WI38 (cell line): Measurements from ENCODE around the gene PITX2.
A peak's percentile ranks its signal among the peaks of the same experiment; 100 is the strongest.

Source experiments
- H3K4me3 ChIP-seq: 2 replicates; pipeline ENCODE4 v1.5.1; 2011; ENCODE audit warnings: low read depth, mild to moderate bottlenecking, control low read depth, low read length
- TF ChIP-seq, protein P1 (sequence below): IDR thresholded peaks from 2 replicates; pipeline ENCODE4 v1.5.1; 2012; ENCODE audit warnings: low read depth, mild to moderate bottlenecking, control low read depth, low read length

Gene PITX2

DNA sequence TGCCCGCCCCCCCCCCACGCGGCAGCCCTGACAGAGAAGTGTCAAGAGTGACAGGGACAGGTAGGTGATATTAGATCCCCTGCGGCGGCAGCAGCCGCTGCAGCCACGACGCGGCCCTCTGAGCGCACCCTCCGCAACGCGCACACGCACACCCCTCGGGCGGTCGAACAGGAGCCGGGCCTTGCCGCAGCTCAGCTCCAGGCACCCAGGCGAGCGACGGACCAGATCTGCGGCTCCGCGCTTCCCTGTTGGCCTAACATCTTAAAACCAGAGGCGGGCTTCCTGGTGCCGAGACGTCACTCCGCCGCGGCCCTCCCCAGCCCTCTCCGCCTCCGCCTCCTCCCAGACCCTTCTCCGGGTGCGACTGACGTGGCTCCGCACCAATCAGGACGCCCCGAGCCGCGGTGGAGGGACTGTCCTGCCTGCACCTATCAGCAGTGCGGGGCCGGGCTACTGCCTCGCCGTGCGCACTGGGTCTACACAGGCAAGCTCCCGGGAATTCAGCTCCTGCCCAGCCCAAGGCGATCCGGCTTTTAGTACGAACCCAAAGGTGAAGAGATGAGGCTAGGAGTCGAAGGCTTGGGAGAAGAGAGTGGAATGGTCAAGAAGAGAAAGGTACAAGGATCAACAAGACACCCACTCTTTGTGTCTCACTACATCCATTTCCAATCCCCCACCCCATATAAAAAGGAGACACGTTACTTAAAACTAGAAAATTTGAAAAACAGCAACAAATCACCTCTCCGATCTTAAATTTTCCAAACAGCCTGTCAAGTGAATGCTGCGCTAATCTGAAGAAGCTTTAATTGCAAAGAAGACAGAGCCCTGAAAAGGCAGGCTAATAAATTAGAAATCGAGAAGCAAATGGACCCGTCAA is at the start of gene PITX2:
Gene PITX2, minus strand, starts transcription at position 237 of the 877 bp plus-strand sequence. CDS start 617 bp downstream, outside the sequence.
- TF ChIP-seq, protein P1, sequence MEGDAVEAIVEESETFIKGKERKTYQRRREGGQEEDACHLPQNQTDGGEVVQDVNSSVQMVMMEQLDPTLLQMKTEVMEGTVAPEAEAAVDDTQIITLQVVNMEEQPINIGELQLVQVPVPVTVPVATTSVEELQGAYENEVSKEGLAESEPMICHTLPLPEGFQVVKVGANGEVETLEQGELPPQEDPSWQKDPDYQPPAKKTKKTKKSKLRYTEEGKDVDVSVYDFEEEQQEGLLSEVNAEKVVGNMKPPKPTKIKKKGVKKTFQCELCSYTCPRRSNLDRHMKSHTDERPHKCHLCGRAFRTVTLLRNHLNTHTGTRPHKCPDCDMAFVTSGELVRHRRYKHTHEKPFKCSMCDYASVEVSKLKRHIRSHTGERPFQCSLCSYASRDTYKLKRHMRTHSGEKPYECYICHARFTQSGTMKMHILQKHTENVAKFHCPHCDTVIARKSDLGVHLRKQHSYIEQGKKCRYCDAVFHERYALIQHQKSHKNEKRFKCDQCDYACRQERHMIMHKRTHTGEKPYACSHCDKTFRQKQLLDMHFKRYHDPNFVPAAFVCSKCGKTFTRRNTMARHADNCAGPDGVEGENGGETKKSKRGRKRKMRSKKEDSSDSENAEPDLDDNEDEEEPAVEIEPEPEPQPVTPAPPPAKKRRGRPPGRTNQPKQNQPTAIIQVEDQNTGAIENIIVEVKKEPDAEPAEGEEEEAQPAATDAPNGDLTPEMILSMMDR: no peak
- H3K4me3 ChIP-seq: peak within 1 kb of the TSS; percentile 59

DNA sequence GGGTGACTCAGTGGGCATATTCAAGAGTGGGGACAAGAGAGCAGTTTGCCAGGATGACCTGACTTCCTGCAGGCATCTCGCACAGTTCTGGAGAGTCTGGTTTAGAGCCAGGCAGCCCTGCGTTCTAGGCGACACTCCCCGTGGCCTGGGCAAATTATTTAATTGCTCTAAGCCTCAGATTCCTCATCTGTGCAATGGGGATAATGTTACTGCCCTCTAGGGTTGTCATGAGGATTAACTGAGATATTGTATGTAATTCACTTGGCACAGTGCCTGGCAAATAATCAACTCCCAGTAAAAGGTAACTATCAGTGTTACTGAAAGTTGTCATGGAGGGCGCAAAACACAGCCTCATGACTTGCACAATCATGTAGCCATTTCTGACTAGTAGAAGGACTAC is 48.8 kb upstream of the PITX2 start:
- TF ChIP-seq, protein P1: no peak

DNA sequence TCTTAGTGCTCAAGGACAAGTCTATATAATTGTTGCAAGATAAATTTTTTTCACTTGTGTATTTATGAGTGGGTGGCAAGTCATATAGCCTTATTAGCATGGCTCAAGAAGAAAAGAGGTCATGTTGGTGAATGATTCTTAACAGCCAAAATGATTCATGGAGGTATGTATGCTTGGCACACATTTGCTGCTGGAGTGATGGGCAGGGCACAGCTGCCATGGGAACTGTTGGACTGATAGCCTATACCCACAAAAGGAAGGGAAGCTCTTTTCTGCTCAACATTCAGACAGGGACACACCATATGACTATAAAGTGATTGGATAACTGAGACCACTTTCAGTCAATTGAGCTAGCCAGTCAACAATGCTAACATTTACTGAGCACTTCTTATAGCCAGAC is 46.8 kb upstream of the PITX2 start:
- TF ChIP-seq, protein P1: no peak
- no peak overlapping the region for H3K4me3 ChIP-seq

More for the DNA sequence above, 48.8 kb upstream of the PITX2 start:
- no peak overlapping the region for H3K4me3 ChIP-seq

DNA sequence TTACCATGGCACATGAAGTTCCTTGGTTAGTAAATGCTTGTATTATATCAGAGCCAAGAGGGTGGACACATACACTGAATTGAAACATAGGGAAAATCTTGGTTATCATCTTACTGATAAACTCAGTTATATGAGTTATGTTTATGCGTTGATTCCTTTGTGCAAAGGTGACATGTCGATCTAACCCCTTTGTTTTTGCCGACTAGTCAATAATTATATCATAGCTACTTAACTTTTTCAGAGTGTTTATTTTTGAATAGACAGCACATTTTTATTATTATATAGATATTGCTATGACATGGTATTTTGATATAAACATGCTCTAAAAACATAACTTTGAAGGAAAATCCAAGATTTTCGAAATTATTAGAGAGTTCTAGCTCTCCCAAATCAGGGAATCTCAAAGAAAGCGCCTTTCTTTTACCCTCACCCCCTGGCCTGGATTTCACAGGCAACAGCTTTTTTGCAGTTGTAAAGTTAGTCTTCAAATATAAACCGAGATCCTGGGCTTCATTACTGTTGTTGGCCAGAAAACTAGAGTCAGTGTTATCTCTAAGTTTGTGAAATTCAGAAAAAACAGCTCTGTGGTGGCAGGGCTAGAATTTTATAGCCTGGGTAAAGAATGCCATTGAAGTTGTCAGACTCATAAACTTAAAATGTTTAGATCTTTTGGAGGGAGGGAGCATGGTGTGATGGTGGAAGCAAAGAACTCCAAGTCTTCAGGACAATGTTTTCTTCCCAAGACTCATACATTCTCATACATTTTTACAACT is 45.8 kb upstream of the PITX2 start:
- TF ChIP-seq, protein P1: no peak

DNA sequence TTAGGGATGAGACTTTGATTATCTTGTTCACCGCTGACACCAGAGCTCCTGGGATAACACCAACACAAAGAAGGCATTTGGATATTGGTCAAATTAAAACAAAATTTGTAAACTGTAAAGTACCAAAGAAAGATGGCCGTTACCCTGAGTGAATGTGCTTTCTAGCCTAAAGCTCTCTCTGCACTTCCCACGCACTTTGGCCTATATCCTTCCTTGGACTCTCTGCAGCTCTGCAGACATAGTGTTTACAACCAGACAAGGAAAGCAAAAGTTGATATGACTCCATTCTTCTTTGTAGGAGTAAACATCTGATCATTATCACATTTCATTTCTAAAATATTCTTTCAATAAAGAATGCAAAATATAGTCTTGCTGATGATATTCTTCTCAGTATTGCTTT is 44.8 kb upstream of the PITX2 start:
- TF ChIP-seq, protein P1: no peak
- H3K4me3 ChIP-seq: no peak overlapping the region

More for the DNA sequence above, 45.8 kb upstream of the PITX2 start:
- H3K4me3 ChIP-seq: no peak overlapping the region

DNA sequence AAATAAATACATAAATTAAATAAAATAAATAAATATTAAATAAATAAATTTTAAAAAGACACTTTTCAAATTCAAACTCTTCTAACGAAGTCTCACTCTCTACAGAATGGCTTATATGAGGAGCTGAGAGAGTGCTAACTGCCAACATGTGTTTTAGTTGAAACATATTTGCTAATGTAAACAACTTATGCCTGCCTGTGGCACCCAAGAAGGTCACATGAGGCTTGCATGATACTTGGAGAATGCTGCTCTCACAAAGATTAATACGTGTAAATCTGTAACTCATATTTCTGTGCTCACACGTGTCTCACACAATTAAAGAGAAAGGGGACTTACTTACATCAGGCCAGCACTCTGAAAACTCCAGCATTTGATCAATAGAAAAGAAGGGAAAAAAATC is 43.2 kb upstream of the PITX2 start:
- no peak overlapping the region for H3K4me3 ChIP-seq
- TF ChIP-seq, protein P1: no peak
